Hematopoietic multipotent progenitor cell treated with erythropoietin and hydrocortisone succinate and interleukin-3 and kit ligand, for 17 days (in vitro differentiated cells): ENCODE data around the gene HSPA1B.
A peak's percentile ranks its signal among the peaks of the same experiment; 100 is the strongest.
"Not testable (repeated sequence)": the region's sequence is repeated elsewhere in the genome, so short reads cannot be mapped to it uniquely, and the experiment has no call there.

Experiments used
- DNase-seq: peaks from one replicate; pipeline ENCODE4 v3.0.0-alpha.2; 2015; ENCODE audit warnings: low spot score

HSPA1B gene

DNA sequence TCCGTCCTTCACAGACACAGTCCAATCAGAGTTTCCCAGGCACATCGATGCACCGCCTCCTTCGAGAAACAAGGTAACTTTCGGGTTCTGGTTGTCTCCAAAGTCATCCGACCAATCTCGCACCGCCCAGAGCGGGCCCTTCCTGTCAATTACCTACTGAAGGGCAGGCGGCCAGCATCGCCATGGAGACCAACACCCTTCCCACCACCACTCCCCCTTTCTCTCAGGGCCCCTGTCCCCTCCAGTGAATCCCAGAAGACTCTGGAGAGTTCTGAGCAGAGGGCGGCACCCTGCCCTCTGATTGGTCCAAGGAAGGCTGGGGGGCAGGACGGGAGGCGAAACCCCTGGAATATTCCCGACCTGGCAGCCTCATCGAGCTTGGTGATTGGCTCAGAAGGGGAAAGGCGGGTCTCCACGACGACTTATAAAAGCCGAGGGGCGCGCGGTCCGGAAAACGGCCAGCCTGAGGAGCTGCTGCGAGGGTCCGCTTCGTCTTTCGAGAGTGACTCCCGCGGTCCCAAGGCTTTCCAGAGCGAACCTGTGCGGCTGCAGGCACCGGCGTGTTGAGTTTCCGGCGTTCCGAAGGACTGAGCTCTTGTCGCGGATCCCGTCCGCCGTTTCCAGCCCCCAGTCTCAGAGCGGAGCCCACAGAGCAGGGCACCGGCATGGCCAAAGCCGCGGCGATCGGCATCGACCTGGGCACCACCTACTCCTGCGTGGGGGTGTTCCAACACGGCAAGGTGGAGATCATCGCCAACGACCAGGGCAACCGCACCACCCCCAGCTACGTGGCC is at the start of gene HSPA1B:
TSS of gene HSPA1B (plus strand) at position 453 of the 794 bp plus-strand sequence. CDS start at position 666, 213 bp downstream.
- DNase-seq: peak; percentile 98

DNA sequence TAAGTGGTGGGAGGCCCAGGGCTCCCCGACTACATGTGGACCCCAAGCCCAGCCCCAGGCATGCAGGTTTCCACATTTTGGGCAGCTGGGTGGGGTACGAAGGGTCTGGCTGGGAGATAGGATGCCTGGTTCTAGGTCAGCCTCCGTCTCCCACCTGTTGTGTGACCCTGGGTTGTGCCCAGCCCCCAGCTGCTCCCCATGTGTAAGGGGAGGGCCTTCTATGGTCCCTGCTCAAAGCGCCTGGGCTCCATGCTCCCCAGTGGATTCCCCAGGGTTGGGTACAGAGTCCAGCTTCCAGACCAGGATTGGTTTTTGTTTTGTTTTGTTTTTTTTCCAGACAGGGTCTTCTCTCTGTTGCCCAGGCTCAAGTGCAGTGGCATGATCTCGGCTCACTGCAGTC is 49.3 kb upstream of the HSPA1B start:
- no peak for DNase-seq

GRCh38 chr6:31778999-31779885 is 48.3 kb upstream of the HSPA1B start:
- DNase-seq: no peak

- DNase-seq: no peak
Observed at GRCh38 chr6:31779908-31780307, 47.6 kb upstream of the HSPA1B start.

- DNase-seq: no peak
Observed at GRCh38 chr6:31780507-31781243, 46.9 kb upstream of the HSPA1B start.

DNA sequence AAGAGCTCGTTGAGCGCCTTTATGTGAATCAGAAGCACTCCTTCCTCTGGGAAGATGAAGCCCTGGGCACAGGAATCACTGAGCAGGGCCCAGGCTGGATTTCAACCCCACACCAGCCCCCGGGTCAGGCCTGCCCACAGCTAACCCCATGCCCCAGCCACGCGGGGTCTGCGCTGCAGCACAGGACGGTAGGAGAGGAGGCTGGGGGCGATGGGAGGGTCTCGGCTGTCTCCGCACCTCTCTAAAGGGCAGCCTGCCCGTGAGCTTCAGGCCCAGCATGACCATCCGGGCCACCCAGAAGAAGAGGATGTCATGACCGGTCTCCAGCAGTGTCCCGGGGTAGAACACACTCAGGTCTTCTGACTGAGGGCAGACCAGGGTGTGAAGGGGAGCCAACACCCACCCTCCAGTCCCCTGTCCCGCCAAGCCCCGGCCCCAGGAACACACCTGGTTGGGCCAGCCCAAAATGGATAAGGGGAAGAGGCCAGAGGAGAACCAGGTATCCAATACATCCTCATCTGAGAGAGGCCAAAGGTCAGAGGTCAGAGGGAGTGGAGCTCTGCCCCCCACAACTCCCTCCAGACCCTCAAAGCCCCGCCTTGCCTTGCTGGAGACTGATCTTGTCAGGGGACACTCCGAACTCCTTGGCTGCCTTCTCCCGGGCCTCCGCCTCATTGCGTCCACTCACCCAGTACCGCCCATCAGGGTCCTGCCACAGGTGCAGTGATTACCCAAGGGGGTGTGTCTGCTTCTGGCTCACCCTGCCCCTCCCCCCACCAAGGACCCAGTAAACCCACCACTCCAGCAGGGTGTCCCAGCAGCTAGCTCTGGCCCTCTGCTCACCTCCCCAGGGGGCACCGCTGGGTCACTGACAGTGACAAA is 46.1 kb upstream of the HSPA1B start:
- no peak for DNase-seq

GRCh38 chr6:31782126-31782855 is 45.2 kb upstream of the HSPA1B start:
- no peak for DNase-seq

DNA sequence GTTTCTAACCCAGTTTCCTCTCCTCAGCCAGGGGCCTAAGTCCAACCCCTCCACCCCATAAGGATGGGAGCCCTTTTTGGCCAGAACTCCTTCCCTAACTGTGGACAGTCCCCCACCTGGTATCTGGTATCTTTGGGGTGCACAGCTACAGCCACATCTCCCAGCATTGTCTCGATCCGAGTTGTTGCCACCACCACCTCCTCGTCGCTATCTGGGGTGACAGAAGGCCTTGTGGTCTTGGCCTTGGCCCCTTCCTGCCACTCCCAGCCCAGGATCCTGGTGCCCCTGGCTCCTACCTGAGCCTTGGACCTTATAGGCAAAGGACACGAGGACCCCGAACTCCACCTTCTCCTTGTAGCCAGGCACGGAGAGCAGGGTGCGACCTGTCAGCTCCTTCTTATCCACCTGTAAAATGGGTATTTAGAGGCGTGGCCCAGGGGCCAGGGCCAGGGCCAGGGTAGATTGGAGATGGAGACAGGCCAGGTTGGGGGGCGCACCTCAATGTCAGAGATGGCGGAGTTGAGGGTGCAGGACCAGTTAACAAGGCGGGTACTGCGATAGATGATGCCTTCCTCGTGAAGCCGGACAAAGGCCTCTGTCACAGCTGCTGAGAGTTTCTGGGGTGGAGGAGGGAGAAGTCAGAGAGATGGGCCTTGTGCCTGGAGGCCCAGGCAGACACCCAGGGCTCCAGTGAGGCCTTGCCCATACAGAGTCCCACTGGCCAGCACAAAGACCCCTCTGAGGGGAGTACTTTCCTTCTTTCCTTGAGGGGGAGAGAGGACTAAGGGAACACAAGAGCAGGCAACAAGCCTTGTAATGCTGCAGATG is 43.2 kb upstream of the HSPA1B start:
- no peak for DNase-seq

DNA sequence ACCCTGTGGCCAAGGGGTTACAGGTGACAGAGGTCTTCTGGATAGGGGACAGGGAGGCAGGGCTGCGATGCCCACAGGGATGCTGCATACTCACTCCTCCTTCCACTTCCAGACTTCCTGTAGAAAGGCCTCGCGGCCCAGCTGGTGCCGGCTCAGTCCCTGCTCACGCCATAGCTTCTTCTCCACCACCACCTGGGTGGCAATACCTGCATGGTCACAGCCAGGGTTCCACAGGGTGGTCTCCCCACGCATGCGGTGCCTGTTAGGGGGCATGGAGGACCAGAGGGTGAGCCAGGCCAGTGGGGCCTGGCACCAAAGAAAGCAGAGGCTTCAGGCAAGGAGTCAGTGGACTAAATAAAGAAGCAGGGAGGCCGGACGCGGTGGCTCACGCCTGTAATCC is 42.1 kb upstream of the HSPA1B start:
- no peak for DNase-seq

DNA sequence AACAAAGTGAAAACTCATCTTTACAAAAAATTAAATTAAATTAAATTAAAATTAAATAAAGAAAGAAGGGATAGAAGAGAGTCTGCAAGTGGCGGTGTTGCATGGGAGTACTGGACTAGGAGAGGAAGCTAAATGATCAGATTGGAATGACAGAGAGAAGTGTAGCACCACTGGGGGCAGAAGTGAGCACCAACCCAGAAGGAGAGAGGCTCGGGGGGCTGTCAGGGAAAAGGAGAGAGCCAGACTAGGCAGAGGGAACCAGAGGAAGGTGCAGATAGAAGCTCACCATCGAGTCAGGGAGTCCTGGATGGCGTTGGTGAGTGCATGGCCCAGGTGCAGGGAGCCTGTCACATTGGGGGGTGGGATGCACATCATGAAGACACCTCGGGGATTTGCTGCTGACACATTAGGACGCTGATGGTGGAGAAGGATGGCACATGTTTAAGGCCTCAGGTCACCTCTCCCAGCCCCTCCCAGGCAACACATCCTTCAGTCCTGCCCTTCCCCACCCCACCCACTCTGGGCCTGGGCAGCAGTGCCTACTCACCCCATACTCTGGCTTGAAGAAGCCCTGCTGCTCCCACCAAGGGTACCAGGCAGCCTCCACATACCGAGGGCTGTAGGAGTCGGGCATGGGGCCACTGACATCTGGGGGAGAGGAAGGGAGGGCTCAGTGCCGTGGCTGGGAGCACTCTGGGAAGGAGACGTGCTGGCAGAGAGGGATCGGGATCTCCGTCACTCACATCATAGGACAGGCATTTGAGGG is 36.0 kb upstream of the HSPA1B start:
- peak; percentile 39 for DNase-seq

GRCh38 chr6:31792090-31792374 is 35.5 kb upstream of the HSPA1B start:
- no peak for DNase-seq

DNA sequence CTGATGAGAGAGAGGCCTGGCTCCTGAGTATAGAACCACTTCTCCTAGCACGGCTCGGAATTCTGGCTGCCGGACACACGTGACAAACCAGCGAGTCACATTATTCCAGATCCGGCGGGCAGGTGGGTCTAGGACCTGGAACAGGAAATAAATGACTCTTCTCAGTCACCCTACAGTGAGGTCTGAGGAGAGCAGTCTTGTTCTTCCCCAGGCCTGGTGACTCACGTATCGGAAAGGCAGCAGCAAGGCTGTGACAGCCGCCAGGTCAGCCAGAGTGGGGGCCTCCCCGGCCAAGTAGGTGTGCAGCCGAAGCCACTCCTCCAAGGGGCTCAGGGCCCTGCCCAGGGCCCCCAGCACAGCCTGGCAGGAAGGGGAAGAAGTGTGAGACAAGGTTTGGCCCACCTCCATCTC is 34.8 kb upstream of the HSPA1B start:
- DNase-seq: no peak

- DNase-seq: not testable (repeated sequence)
Observed at GRCh38 chr6:31793927-31794245, 33.7 kb upstream of the HSPA1B start.

DNA sequence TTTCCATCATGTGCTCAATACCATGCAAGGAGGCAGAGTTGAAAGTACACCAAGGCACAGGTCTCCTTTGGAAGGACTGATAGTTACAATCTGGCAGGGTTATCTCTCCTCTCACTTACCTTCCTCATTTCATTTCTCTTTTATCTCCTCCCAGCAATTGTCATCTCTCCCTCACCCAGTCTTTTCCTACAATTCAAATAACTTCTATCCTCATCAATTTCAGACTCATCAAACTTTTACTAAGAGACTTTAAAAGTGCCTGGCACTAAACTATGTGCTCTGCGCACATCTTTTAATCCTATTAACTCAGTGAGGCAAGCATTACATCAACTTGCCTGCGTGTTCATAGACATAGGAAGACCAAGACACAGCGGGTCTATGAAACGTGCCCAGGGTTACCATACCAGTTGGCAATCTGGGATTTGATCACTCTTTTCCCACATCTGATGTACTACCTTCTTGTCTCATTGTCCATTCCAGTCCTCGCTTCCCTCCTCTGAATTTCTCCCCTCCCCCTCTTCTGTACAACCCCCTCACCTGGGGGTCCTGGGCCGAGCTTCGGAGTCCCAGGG is 33.2 kb upstream of the HSPA1B start:
- DNase-seq: peak; percentile 27

DNA sequence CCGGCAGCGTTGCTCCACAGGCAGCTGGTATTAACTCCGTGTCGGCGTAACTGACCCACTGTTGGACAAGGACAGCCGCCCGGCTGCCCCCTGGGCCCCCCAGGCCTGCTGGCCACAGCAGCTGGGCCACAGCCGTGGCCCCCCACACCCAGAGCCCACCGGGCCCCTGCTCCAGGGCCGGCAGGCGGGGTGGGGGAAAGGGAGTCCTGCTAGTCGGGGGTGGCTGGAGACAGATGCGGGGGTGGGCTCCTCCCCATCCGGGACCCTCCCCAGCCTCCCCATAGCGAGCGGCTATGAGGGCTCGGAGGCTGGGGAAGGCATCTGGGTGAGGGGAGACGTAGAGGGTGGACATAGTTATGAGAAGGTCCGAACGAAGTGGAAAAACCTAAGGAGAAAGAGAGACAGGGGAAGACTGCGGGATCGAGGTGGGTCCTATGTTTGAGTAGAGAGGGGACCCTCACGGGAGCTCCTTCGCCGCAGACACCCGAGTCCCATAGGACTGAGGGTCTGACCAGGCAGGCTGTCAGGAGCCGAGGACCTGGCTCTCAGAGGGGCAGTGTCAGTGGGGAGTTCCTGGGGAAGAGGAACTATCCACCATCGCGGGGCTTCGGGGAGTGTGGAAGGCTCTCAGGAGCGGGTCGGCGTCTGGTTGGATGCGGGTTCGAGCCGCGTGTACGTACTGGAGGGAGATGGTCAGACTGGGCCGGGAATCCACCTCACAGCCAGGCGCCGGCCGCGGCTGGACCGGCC is 32.5 kb upstream of the HSPA1B start:
- no peak for DNase-seq

- DNase-seq: peak; percentile 96
Observed at GRCh38 chr6:31795616-31796298, 31.8 kb upstream of the HSPA1B start, which contains the start of gene VARS1. TSS of gene VARS1 (minus strand) at chr6:31795752. CDS start at chr6:31795217, 535 bp downstream.

DNA sequence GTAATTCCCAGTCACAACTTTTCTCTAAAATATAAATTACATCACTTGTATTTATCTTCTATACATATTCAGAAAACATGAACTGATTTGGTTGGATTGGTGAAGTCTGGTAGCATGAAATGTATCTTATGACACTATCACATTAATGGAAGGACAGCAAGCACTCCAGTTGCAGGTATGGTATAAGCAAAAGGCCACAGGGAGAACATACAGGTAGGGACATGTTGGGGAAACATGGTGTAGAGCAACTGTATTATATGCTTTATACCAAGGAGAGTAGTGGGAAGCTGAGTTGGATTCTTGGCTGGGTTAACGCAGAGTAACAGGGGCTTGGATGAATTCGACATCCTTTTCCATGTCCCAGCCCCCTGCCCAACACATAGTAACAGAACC is 30.5 kb upstream of the HSPA1B start:
- DNase-seq: no peak

- DNase-seq: no peak
Observed at GRCh38 chr6:31797588-31797987, 29.9 kb upstream of the HSPA1B start.
